PC-3 (cell line): ENCODE results near the gene TRAF1.

Experiments used
- CTCF ChIP-seq: fragments of 300-600 bp; sonication (generic); conservative IDR thresholded peaks from 2 replicates; pipeline ENCODE4 v1.5.1; 2017; ENCODE audit warnings: antibody characterized with exemption, low read depth, mild to moderate bottlenecking, low read length
- EZH2 ChIP-seq: fragments of 300-600 bp; sonication (generic); IDR thresholded peaks from one replicate; pipeline ENCODE4 v1.6.1; 2017; ENCODE audit warnings: antibody characterized with exemption, mild to moderate bottlenecking, low read length; ENCODE audit not compliant: unreplicated experiment
- EZH2phosphoT487 ChIP-seq: fragments of 300-600 bp; sonication (generic); IDR thresholded peaks from 2 replicates; pipeline ENCODE4 v1.6.1; 2018; ENCODE audit warnings: mild to moderate bottlenecking, antibody characterized with exemption, low read length, borderline replicate concordance

GRCh38 chr9:120855827-120856670 lies 70.5 kb downstream of the TRAF1 start:
- TF ChIP-seq CTCF (no peak), EZH2 (no peak), EZH2phosphoT487 (no peak)
